Measurements from ENCODE around the gene ZNRD2.

Gene ZNRD2

GRCh38 chr11:65612691-65613090 is 42.4 kb downstream of the ZNRD2 start:
- no peak for DNase-seq

- DNase-seq = no peak
Observed at GRCh38 chr11:65613091-65613928, 43.0 kb downstream of the ZNRD2 start.

GRCh38 chr11:65615229-65615949 is 45.1 kb downstream of the ZNRD2 start, which contains the start of gene PCNX3:
Gene PCNX3 (plus strand): TSS chr11:65615776. CDS start chr11:65616312, 536 bp downstream.
- peak; percentile 100 for DNase-seq

GRCh38 chr11:65615950-65616574 is 45.8 kb downstream of the ZNRD2 start:
- no peak for DNase-seq

- no peak for DNase-seq
Observed at GRCh38 chr11:65616575-65617001, 46.3 kb downstream of the ZNRD2 start.

GRCh38 chr11:65617136-65617850 is 47.0 kb downstream of the ZNRD2 start:
- DNase-seq = no peak

- DNase-seq = no peak
Observed at GRCh38 chr11:65617990-65618751, 47.9 kb downstream of the ZNRD2 start.

GRCh38 chr11:65618763-65619162 is 48.5 kb downstream of the ZNRD2 start:
- no peak for DNase-seq

GRCh38 chr11:65619281-65619928 is 49.1 kb downstream of the ZNRD2 start:
- DNase-seq = no peak

GRCh38 chr11:65620666-65621065 is 50.4 kb downstream of the ZNRD2 start:
- DNase-seq = no peak

- no peak for DNase-seq
Observed at GRCh38 chr11:65621460-65621859, 51.2 kb downstream of the ZNRD2 start.
